A549 (cell line): Measurements from ENCODE around the gene FAM228A.

ENCODE experiments used
- BHLHE40 ChIP-seq: IDR thresholded peaks from 2 replicates; pipeline ENCODE4 v1.6.1; 2012; ENCODE audit warnings: low read depth, low read length, inconsistent platforms
- CTCF ChIP-seq: fragments of >200 bp; sonication (Bioruptor Twin); formaldehyde crosslinking; IDR thresholded peaks from 3 replicates; pipeline ENCODE4 v1.5.1; 2016
- ESRRA ChIP-seq: fragments of 150-350 bp; IDR thresholded peaks from 2 replicates; pipeline ENCODE4 v1.6.1; 2014; ENCODE audit warnings: mild to moderate bottlenecking, low read length, borderline replicate concordance
- MAFK ChIP-seq: fragments of 450-650 bp; IDR thresholded peaks from 2 replicates; pipeline ENCODE4 v1.6.1; 2014; ENCODE audit not compliant: partially characterized antibody
- USF2 ChIP-seq: fragments of 450-650 bp; IDR thresholded peaks from 2 replicates; pipeline ENCODE4 v1.6.1; 2014; ENCODE audit warnings: antibody characterized with exemption
- TF ChIP-seq, protein P1 (sequence below): fragments of 200-600 bp; sonication (generic); IDR thresholded peaks from 2 replicates; pipeline ENCODE4 v1.6.1; 2016; ENCODE audit warnings: antibody characterized with exemption, mild to moderate bottlenecking, moderate library complexity

DNA sequence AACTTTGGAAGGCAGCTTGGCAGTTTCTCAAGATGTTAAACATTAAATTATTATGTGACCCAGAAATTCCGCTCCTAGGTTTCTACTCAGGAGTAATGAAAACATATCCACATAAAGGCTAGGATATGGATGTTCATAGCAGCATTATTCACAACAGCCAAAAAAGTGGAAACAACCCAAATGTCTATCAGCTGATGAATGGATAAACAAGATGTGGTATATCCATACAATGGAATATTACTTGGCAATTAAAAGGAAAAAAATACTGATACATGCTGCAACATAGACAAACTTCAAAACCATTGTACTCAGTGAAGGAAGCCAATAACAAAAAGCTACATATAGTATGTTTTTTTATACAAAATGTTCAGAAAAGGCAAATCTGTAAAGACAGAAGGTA, 12.4 kb upstream of the FAM228A start:
- no peak for TF ChIP-seq CTCF
- no peak for TF ChIP-seq USF2
- TF ChIP-seq MAFK = no peak
- TF ChIP-seq ESRRA = no peak
- TF ChIP-seq, protein P1, sequence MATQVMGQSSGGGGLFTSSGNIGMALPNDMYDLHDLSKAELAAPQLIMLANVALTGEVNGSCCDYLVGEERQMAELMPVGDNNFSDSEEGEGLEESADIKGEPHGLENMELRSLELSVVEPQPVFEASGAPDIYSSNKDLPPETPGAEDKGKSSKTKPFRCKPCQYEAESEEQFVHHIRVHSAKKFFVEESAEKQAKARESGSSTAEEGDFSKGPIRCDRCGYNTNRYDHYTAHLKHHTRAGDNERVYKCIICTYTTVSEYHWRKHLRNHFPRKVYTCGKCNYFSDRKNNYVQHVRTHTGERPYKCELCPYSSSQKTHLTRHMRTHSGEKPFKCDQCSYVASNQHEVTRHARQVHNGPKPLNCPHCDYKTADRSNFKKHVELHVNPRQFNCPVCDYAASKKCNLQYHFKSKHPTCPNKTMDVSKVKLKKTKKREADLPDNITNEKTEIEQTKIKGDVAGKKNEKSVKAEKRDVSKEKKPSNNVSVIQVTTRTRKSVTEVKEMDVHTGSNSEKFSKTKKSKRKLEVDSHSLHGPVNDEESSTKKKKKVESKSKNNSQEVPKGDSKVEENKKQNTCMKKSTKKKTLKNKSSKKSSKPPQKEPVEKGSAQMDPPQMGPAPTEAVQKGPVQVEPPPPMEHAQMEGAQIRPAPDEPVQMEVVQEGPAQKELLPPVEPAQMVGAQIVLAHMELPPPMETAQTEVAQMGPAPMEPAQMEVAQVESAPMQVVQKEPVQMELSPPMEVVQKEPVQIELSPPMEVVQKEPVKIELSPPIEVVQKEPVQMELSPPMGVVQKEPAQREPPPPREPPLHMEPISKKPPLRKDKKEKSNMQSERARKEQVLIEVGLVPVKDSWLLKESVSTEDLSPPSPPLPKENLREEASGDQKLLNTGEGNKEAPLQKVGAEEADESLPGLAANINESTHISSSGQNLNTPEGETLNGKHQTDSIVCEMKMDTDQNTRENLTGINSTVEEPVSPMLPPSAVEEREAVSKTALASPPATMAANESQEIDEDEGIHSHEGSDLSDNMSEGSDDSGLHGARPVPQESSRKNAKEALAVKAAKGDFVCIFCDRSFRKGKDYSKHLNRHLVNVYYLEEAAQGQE = no peak
- no peak for TF ChIP-seq BHLHE40
